ENCODE measurements around the gene WDR55. TPM values are rescaled to one million over a fixed set of nuclear protein-coding genes. Genes with fewer than 3 reads are reported as not detected.
A peak's percentile ranks its signal among the peaks of the same experiment; 100 is the strongest.

Gene WDR55
- total and polyA plus RNA-seq, 2 of the 13 experiments (the other 11 are each of a cell fraction or from before 2014, with no cell fraction given), result 17.7 to 18.2 TPM

DNA sequence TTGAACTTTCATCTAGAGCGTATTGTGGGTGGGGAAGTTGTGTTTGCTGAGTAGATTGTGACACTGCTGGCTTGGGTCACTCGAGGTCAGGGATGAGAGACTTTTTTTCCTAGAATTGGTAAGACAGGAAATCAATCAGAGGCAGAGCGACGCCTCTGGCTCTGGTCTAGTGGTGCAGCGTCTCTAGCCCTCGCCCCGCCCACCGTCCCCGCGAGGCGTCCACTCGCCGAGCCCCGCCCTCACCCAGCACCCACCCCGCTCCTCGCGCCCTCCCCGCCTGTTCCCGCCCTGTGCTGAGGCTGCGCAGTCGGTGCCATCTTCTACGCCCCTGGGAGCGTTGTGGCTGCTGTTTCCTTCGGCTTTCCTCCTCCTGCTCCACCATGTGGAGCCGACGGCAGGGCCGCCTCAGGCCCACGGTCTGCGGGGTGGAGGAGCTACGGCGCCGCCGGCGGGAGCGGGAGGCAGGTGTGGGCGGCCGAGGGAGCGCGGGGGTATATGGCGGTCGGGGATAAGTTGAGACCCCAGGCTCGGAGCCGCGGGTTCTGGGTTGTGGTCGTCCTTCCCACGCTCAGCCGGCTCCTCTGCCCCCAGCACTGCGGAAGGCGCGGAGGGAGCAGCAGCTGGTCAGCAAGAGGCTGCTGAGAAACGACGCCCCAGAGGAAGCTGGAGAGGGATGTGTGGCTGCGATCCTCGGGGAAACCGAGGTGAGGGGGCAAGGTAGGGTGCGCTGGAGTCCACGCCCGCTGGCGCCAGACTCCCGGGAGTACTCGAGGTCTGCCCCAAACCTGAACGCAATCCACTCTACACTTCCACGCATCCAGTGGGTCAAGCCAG is 25.3 kb upstream of the WDR55 start, which contains the start of gene TMCO6 (continued):
- TF ChIP-seq RFX3 (CRISPR knock-in tag; IDR thresholded peaks at IDR 0.05) (no peak), CENPT (CRISPR knock-in tag; IDR thresholded peaks at IDR 0.05; ENCODE audit: low read depth) (no peak), ZFP36 (IDR thresholded peaks at IDR 0.05; ENCODE audit: borderline replicate concordance, low read depth, low read length, partially characterized antibody) (no peak), MAZ (IDR thresholded peaks at IDR 0.05; ENCODE audit: borderline replicate concordance, low read depth, low read length) (peak; percentile 97), MAZ (CRISPR knock-in tag; IDR thresholded peaks at IDR 0.05; ENCODE audit: low read depth) (peak; percentile 87), ZFP36L1 (CRISPR knock-in tag; IDR thresholded peaks at IDR 0.05) (0 out of 2 replicates have a peak, but pooled peaks have one; percentile 66), ZMYM2 (CRISPR knock-in tag; IDR thresholded peaks at IDR 0.05) (peak; percentile 20; the same call in 1 of the 2 replicates), IKZF1 (IDR thresholded peaks at IDR 0.05) (no peak), SIN3A (IDR thresholded peaks at IDR 0.05; ENCODE audit: borderline replicate concordance, low read depth, low read length) (0 out of 2 replicates have a peak, but pooled peaks have one; percentile 46), ONECUT2 (CRISPR knock-in tag; IDR thresholded peaks at IDR 0.05) (peak; percentile 80; the same call in 1 of the 2 replicates), ZNF205 (CRISPR knock-in tag; IDR thresholded peaks at IDR 0.05) (peak; percentile 80), ZNF605 (CRISPR knock-in tag; IDR thresholded peaks at IDR 0.05) (peak; percentile 93), ZNF510 (CRISPR knock-in tag; IDR thresholded peaks at IDR 0.05; ENCODE audit: low read depth) (peak; percentile 77; the same call in 1 of the 2 replicates)
- TF ChIP-seq, protein P1, sequence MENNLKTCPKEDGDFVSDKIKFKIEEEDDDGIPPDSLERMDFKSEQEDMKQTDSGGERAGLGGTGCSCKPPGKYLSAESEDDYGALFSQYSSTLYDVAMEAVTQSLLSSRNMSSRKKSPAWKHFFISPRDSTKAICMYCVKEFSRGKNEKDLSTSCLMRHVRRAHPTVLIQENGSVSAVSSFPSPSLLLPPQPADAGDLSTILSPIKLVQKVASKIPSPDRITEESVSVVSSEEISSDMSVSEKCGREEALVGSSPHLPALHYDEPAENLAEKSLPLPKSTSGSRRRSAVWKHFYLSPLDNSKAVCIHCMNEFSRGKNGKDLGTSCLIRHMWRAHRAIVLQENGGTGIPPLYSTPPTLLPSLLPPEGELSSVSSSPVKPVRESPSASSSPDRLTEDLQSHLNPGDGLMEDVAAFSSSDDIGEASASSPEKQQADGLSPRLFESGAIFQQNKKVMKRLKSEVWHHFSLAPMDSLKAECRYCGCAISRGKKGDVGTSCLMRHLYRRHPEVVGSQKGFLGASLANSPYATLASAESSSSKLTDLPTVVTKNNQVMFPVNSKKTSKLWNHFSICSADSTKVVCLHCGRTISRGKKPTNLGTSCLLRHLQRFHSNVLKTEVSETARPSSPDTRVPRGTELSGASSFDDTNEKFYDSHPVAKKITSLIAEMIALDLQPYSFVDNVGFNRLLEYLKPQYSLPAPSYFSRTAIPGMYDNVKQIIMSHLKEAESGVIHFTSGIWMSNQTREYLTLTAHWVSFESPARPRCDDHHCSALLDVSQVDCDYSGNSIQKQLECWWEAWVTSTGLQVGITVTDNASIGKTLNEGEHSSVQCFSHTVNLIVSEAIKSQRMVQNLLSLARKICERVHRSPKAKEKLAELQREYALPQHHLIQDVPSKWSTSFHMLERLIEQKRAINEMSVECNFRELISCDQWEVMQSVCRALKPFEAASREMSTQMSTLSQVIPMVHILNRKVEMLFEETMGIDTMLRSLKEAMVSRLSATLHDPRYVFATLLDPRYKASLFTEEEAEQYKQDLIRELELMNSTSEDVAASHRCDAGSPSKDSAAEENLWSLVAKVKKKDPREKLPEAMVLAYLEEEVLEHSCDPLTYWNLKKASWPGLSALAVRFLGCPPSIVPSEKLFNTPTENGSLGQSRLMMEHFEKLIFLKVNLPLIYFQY (CRISPR knock-in tag; IDR thresholded peaks at IDR 0.05; ENCODE audit: borderline replicate concordance), result peak; percentile 61
- TF ChIP-seq, protein P2, sequence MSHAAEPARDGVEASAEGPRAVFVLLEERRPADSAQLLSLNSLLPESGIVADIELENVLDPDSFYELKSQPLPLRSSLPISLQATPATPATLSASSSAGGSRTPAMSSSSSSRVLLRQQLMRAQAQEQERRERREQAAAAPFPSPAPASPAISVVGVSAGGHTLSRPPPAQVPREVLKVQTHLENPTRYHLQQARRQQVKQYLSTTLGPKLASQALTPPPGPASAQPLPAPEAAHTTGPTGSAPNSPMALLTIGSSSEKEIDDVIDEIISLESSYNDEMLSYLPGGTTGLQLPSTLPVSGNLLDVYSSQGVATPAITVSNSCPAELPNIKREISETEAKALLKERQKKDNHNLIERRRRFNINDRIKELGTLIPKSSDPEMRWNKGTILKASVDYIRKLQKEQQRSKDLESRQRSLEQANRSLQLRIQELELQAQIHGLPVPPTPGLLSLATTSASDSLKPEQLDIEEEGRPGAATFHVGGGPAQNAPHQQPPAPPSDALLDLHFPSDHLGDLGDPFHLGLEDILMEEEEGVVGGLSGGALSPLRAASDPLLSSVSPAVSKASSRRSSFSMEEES (CRISPR knock-in tag; IDR thresholded peaks at IDR 0.05), result peak; percentile 64
- TF ChIP-seq, protein P3, sequence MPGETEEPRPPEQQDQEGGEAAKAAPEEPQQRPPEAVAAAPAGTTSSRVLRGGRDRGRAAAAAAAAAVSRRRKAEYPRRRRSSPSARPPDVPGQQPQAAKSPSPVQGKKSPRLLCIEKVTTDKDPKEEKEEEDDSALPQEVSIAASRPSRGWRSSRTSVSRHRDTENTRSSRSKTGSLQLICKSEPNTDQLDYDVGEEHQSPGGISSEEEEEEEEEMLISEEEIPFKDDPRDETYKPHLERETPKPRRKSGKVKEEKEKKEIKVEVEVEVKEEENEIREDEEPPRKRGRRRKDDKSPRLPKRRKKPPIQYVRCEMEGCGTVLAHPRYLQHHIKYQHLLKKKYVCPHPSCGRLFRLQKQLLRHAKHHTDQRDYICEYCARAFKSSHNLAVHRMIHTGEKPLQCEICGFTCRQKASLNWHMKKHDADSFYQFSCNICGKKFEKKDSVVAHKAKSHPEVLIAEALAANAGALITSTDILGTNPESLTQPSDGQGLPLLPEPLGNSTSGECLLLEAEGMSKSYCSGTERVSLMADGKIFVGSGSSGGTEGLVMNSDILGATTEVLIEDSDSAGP (CRISPR knock-in tag; IDR thresholded peaks at IDR 0.05; ENCODE audit: borderline replicate concordance), result peak; percentile 82; the same call in 1 of the 2 replicates
- TF ChIP-seq, protein P4, sequence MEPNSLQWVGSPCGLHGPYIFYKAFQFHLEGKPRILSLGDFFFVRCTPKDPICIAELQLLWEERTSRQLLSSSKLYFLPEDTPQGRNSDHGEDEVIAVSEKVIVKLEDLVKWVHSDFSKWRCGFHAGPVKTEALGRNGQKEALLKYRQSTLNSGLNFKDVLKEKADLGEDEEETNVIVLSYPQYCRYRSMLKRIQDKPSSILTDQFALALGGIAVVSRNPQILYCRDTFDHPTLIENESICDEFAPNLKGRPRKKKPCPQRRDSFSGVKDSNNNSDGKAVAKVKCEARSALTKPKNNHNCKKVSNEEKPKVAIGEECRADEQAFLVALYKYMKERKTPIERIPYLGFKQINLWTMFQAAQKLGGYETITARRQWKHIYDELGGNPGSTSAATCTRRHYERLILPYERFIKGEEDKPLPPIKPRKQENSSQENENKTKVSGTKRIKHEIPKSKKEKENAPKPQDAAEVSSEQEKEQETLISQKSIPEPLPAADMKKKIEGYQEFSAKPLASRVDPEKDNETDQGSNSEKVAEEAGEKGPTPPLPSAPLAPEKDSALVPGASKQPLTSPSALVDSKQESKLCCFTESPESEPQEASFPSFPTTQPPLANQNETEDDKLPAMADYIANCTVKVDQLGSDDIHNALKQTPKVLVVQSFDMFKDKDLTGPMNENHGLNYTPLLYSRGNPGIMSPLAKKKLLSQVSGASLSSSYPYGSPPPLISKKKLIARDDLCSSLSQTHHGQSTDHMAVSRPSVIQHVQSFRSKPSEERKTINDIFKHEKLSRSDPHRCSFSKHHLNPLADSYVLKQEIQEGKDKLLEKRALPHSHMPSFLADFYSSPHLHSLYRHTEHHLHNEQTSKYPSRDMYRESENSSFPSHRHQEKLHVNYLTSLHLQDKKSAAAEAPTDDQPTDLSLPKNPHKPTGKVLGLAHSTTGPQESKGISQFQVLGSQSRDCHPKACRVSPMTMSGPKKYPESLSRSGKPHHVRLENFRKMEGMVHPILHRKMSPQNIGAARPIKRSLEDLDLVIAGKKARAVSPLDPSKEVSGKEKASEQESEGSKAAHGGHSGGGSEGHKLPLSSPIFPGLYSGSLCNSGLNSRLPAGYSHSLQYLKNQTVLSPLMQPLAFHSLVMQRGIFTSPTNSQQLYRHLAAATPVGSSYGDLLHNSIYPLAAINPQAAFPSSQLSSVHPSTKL (CRISPR knock-in tag; IDR thresholded peaks at IDR 0.05), result peak; percentile 85

All from HepG2 (cell line).